Measurements from ENCODE around the gene ATRNL1. TPM values are rescaled to one million over a fixed set of nuclear protein-coding genes. Genes with fewer than 3 reads are reported as not detected.

The ATRNL1 gene
- total RNA-seq, 2 experiments from 2014 or later: 0.41 to 1.0 TPM

DNA sequence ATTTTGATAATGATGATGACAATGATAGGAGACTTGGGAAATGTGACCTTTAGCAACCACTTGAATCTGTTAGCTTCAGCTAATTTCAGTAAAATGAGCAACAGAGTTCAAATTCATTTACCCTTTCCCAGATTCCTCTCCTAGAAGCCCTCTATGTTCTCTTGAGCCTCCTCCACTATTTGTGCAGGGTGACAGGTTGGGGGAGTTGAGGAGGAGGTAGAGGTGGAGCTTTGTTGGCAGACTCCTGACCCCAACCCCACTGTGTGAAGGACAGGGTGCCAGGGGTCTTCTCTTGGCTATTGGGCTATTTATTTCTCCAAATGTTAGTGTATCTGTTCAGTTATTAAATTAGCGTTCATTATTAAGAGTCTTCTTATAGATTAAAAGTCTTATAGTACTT, 757.5 kb downstream of the ATRNL1 start:
- no peak for DNase-seq
- Mint-ChIP-seq H3K4me1 (no peaks in the 10 kb centered on the region), H3K27me3 (no peaks in the 10 kb centered on the region), H3K9me3 (no peaks in the 10 kb centered on the region), H3K27ac (no peak overlapping the region), H3K36me3 (no peaks in the 10 kb centered on the region), H3K4me3 (no peak overlapping the region)

DNA sequence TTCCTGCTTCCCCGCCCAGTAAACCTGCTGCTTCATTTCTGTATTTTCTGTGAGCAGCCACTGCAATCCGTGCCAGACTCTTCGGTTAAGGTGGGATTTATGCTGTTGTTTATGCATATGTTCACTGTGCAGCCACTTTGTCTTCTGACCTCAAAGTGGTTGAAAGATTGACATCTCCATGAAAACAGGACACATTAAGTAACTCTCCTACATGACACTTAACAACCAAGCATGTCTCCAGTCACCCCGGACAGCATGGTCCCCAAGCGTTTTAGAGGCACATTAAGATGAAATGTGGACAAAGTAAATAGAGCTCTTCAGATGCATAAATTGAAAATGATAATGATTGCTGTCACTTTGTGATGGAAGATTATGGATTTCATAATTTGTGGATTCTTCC, 758.5 kb downstream of the ATRNL1 start:
- Mint-ChIP-seq H3K36me3 (no peaks in the 10 kb centered on the region), H3K4me3 (no peak overlapping the region), H3K27ac (no peak overlapping the region), H3K4me1 (no peaks in the 10 kb centered on the region), H3K9me3 (no peaks in the 10 kb centered on the region), H3K27me3 (no peaks in the 10 kb centered on the region)
- no peak for DNase-seq

DNA sequence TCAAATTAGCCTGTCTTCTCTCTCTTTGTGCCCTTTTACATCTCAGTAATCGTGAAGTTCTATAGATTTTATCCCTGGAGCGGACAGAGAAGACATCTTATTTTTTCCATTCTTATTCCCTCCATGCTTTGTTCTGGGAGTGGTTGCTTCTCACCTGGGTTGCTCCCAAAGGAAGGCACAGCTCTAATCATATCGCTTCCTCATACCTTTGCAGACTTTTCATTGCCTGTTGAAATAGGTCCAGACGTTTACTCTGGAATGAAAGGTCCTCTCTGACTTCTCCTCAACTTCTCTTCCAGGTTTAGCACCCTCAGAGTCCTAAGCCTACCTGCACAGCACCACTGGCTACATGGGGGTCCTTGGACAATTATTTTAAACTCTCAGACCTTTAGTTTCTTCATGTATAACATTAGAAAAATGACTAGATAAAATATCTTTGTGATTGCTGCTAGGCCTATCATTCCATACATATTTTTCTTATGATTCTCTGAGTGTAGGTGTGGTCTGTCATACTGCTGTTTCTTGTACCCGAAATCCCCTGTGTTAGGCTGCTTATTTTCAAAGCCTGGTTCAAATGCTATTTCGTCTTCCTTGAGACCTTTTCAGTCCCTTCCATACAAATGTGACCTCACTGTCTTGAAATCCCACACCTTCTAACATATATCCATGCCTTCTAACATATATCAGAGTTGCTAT, 761.7 kb downstream of the ATRNL1 start:
- Mint-ChIP-seq H3K36me3 (no peaks in the 10 kb centered on the region), H3K4me3 (no peak overlapping the region), H3K4me1 (no peaks in the 10 kb centered on the region)

DNA sequence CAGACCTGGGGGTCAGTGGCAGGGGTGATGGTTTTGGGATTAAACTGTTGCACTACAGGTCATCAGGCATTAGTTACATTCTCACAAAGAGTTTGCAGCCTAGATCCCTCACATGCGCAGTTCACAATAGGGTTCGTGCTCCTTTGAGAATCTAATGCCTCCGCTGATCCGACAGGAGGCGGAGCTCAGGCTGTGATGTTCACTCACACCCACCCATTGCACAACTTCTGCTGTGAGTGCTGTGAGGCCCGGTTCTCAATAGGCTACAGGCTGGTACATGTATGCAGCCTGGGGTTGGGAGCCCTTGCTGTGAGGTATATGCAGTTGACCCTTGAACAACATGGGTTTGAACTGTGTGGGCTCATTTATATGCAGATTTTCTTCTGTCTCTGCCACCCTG, 763.4 kb downstream of the ATRNL1 start:
- no peak for DNase-seq
- Mint-ChIP-seq H3K36me3 (no peaks in the 10 kb centered on the region), H3K27me3 (no peaks in the 10 kb centered on the region), H3K4me1 (no peaks in the 10 kb centered on the region), H3K27ac (no peak overlapping the region), H3K9me3 (no peaks in the 10 kb centered on the region), H3K4me3 (no peak overlapping the region)

More for the DNA sequence above, 761.7 kb downstream of the ATRNL1 start:
- H3K27ac Mint-ChIP-seq: no peak overlapping the region
- no peaks in the 10 kb centered on the region for H3K27me3 Mint-ChIP-seq
- no peak for DNase-seq
- no peaks in the 10 kb centered on the region for H3K9me3 Mint-ChIP-seq

DNA sequence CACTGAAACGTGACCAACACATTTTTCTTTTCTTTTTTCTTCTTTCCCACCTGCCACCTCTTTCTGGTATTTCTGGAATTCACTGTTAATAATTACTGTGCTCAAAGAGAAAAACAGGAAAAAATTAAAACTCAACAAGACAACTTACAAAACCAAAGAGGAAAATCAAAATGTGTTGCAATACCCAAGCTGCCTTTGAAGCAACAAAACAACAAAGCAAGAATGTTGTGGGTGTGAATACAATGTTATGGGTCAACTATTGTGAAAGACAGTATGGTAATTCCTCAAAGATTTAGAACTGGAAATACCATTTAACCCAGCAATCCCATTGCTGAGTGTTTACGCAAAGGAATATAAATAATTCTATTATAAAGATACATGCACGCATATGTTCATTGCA, 764.7 kb downstream of the ATRNL1 start:
- H3K9me3 Mint-ChIP-seq: no peaks in the 10 kb centered on the region
- no peaks in the 10 kb centered on the region for H3K4me1 Mint-ChIP-seq
- no peak overlapping the region for H3K4me3 Mint-ChIP-seq
- no peak overlapping the region for H3K27ac Mint-ChIP-seq
- H3K36me3 Mint-ChIP-seq: no peaks in the 10 kb centered on the region
- DNase-seq: no peak
- H3K27me3 Mint-ChIP-seq: no peaks in the 10 kb centered on the region

DNA sequence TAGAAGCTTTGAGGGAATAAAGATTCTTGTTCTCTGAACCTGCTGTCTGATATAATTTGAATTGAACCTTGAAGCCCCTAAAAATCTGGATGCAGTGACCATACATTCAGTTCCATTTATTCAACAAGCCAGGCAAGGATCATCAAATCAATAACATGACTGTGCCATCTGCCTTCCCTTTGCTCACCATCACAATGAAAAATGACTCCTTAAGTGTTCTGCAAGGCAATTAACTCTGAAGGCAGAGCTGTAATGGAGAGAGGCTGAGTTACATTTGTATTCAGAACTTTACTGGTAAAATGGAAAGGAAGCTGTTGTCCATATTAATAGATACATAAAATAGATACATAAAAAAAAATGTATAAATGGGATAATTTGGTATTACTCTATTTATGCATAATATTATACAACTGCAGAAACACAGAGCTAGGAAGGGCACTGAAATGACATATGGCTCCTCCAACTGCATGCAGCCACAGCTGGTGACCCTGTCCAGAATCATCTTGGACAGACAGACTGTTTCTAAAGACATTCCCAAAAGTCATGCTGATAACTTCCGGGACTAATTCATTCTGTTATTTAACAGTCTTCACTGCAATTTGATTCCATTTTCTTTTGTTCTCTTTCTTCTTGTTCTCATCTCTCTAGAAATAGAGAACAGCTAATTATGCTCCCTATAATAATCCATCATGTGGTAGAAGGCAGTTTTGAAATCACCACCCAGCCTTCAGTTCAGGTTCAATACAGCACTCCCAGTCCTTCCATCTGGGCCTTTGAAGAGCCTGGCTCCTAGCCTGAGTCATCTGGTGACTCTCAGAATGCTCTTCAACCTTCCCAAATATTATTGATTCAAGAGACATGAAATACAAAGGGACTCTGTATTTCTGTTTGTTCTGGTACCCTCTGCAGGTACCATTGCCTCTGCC, 767.3 kb downstream of the ATRNL1 start:
- H3K4me3 Mint-ChIP-seq: no peak overlapping the region
- DNase-seq: no peak
- no peak overlapping the region for H3K27ac Mint-ChIP-seq
- H3K36me3 Mint-ChIP-seq: no peaks in the 10 kb centered on the region
- no peaks in the 10 kb centered on the region for H3K9me3 Mint-ChIP-seq
- no peaks in the 10 kb centered on the region for H3K27me3 Mint-ChIP-seq
- H3K4me1 Mint-ChIP-seq: no peaks in the 10 kb centered on the region

DNA sequence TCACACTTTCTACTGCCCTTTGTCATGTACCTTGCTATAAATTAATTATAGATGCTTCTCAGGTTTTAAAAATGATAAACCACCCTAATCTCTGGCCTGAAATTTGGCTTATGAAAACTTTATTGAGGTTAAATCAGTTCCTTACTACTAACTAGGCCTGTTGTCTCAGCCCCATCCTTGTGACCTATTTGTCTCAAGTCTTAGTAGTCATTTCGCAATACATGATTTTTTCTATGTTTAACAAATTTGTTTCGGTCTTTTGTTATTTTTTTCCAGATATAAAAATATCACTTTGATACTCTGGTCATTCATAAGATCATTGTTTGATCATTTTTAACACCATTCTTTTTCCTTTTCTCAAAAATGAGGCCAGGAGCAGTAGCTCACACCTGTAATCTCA, 768.3 kb downstream of the ATRNL1 start:
- no peaks in the 10 kb centered on the region for H3K9me3 Mint-ChIP-seq
- H3K4me1 Mint-ChIP-seq: no peaks in the 10 kb centered on the region
- no peaks in the 10 kb centered on the region for H3K27me3 Mint-ChIP-seq
- no peak overlapping the region for H3K4me3 Mint-ChIP-seq
- no peak overlapping the region for H3K27ac Mint-ChIP-seq
- H3K36me3 Mint-ChIP-seq: no peaks in the 10 kb centered on the region
- DNase-seq: no peak

DNA sequence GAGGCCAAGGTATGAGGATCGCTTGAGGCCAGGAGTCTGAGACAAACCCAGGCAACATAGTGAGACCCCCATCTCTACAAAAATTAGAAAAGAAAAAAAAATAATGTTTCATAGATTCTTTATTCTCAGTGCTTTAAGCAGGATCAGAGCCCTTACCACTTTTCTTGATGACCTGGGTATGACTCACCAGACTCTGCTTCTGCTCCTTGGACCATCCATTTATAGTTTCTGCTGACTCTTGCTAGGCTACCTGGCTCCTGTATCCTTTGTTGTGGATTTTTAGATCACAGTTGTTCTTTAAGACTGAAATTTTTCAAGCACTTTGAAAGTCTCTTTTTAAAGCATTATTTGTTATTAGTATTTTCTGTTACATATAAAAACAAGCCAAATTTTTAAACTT, 768.7 kb downstream of the ATRNL1 start:
- Mint-ChIP-seq H3K27ac (no peak overlapping the region), H3K4me1 (no peaks in the 10 kb centered on the region), H3K4me3 (no peak overlapping the region), H3K9me3 (no peaks in the 10 kb centered on the region), H3K36me3 (no peaks in the 10 kb centered on the region), H3K27me3 (no peaks in the 10 kb centered on the region)
- no peak for DNase-seq

DNA sequence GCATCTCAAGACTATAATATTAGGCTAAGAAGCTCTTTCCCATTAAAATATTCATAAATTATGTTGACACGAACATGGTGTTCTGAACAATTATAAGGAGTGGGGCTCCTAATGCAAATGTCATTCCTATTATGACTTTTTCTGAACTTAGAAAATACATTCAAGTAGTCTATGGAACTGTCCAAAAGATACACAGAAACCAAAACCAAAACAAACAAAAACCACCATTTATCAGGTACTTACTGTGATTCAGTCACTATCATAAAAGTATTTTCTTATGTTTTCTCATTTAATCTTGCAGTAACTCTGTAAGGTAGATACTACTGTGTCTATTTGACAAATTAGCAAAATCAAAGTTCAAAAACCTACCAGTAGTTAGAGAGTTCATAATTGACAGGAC, 773.0 kb downstream of the ATRNL1 start:
- Mint-ChIP-seq H3K4me1 (no peaks in the 10 kb centered on the region), H3K36me3 (no peaks in the 10 kb centered on the region), H3K27me3 (no peaks in the 10 kb centered on the region), H3K27ac (no peak overlapping the region), H3K9me3 (no peaks in the 10 kb centered on the region), H3K4me3 (no peak overlapping the region)
- DNase-seq: no peak

DNA sequence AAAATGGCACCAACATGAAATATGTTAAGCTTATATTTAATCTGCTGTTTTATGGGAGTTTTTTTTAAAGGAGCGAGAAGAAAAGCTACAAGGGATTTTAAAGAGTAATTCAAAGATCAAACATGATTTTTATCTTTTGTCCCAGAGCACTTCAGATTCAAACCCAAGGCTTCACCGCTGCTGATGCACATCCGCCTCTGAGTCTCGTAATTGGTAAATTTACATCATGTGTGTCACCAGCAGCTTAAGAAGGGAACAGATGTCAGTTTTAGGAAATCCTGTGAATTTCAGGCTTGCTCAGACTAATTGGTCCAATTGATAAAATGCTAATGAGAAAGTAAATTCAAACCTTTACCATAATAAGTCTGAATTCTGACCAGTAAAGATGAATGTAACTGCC, 773.5 kb downstream of the ATRNL1 start:
- Mint-ChIP-seq H3K27ac (no peak overlapping the region), H3K4me1 (no peaks in the 10 kb centered on the region), H3K27me3 (no peaks in the 10 kb centered on the region), H3K9me3 (no peaks in the 10 kb centered on the region), H3K4me3 (no peak overlapping the region), H3K36me3 (no peaks in the 10 kb centered on the region)
- no peak for DNase-seq

DNA sequence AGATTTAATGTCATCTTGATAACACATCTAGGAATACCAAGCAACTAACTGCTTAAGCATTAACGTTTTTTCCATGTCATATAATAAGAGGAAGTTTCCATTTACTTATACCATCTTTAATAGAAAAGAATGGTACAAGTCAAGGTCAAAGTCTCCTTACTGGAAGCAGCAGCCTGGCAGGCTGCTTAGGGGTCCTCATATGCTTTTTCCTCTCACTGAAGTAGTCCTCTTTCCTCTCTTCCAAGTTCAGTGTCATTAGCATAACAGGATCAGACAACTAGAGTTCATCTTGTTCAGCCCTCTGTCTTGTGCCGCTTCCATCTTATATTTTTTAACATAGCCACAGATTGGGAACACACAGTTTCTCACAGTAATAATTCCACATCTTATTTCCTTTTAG, 774.1 kb downstream of the ATRNL1 start:
- Mint-ChIP-seq H3K27ac (no peak overlapping the region), H3K4me1 (no peaks in the 10 kb centered on the region), H3K27me3 (peaks cover under 1% of the 10 kb centered on the region), H3K9me3 (no peaks in the 10 kb centered on the region), H3K36me3 (no peaks in the 10 kb centered on the region), H3K4me3 (no peak overlapping the region)
- no peak for DNase-seq

DNA sequence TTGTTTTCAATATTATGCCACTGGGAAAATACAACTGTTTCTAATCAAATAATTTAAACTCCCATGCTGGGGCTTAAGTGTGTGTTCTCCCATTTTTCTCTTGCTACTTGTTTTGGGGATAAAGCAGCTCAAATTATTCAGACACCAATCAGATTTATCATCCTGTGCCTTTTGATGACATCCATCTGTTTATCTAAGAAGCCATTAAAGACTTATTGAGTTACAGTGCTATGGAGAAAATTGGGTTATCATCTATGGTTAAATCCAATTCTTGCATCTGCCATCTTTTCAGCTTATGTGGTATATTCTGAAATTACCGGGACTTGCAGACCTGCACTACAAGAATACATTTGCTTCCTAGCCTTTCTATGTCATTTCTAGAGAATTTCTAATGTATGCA, 778.7 kb downstream of the ATRNL1 start:
- Mint-ChIP-seq H3K27ac (no peak overlapping the region), H3K4me3 (no peak overlapping the region), H3K36me3 (no peaks in the 10 kb centered on the region), H3K4me1 (no peaks in the 10 kb centered on the region), H3K9me3 (no peaks in the 10 kb centered on the region), H3K27me3 (peaks cover 2% of the 10 kb centered on the region)
- DNase-seq: no peak

DNA sequence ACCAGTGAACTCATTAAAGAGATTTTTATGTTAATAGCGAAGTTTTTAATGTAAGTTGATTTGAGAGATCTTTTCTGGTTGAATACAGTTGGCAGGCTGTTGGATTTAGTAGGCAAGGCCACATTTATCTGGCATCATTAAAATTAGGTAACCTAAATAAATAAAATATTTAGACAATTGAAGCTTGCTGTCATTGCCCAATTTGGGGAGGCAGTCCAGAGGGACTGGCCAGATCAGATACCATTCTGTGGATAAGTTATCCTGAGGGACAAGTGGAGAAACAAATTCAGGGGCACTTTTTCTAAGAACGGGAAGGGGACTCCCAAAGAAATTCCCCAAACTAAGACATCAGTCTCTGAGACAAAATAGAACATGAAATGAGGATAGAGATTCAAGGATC, 782.0 kb downstream of the ATRNL1 start:
- Mint-ChIP-seq H3K4me1 (no peaks in the 10 kb centered on the region), H3K4me3 (no peak overlapping the region), H3K27ac (no peak overlapping the region), H3K27me3 (peaks cover 2% of the 10 kb centered on the region), H3K9me3 (no peaks in the 10 kb centered on the region), H3K36me3 (no peaks in the 10 kb centered on the region)
- no peak for DNase-seq

DNA sequence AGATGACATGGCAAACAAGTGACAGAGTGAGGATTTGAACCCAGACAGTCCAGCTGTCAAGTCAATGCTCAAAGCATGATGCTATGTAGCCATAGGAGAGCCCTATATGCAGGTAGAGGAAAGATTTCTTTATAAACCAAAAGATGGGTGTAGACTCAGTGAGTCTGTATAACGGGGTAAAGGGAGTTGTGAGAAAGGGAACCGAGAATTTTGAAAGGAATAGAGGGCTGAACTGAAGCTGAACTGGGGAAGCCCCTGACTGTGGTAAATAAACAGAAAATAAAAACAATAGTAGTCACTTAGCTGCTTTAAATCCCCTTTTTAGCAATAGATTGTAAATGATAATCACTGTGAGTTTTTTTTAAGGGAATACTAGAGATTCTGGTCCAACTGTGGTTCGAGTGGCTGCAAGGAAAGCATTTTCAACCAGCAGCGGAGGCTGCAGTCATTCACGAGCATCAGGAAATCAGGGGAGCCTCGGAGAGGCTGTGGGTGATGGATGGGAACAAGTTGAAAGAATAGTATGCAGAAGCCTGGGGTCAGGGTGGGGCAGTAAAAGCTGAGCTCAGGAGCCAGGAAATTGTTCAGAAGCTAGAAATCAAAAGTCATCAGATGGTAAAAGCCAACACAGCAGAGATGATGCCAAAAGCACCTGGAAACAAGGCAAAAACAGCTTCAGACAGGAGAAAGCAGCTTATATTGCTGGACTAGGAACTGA, 786.4 kb downstream of the ATRNL1 start:
- H3K27ac Mint-ChIP-seq: no peak overlapping the region
- H3K4me3 Mint-ChIP-seq: no peak overlapping the region
- H3K9me3 Mint-ChIP-seq: no peaks in the 10 kb centered on the region
- H3K36me3 Mint-ChIP-seq: no peaks in the 10 kb centered on the region
- no peaks in the 10 kb centered on the region for H3K27me3 Mint-ChIP-seq
- DNase-seq: no peak
- H3K4me1 Mint-ChIP-seq: no peaks in the 10 kb centered on the region

DNA sequence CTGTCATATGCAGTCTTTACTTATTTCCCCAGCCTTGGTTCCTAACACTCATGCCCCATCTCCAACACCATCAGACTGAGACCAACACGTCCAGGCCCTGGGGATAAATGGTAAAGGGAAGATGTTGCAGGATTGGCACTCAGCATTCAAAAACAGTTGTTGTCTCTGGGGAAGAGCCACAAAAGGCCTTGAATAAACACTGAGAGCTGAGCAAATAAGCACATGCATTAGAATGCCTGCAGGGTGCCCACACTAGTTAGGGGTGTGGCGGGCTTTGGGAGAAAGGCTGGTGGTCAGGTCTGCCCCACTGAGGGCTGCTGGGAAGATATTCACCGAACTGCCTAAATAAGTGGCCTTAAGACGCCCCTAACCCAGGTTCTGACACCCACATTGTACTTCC, 788.9 kb downstream of the ATRNL1 start:
- no peak for DNase-seq
- H3K36me3 Mint-ChIP-seq: no peaks in the 10 kb centered on the region
- H3K27ac Mint-ChIP-seq: no peak overlapping the region
- no peaks in the 10 kb centered on the region for H3K4me1 Mint-ChIP-seq
- H3K9me3 Mint-ChIP-seq: no peaks in the 10 kb centered on the region
- H3K4me3 Mint-ChIP-seq: no peak overlapping the region
- H3K27me3 Mint-ChIP-seq: no peaks in the 10 kb centered on the region

Data from activated naive CD8-positive, alpha-beta T cell treated with anti-CD3 and anti-CD28 coated beads for 36 hours (primary cell).